8988T (cell line): ENCODE measurements around the gene BCL2L15.
"Not testable (repeated sequence)": the region's sequence is repeated elsewhere in the genome, so short reads cannot be mapped to it uniquely, and the experiment has no call there.

Source experiments
- DNase-seq: peaks from one replicate; pipeline ENCODE4 v3.0.0; 2011

Gene BCL2L15

DNA sequence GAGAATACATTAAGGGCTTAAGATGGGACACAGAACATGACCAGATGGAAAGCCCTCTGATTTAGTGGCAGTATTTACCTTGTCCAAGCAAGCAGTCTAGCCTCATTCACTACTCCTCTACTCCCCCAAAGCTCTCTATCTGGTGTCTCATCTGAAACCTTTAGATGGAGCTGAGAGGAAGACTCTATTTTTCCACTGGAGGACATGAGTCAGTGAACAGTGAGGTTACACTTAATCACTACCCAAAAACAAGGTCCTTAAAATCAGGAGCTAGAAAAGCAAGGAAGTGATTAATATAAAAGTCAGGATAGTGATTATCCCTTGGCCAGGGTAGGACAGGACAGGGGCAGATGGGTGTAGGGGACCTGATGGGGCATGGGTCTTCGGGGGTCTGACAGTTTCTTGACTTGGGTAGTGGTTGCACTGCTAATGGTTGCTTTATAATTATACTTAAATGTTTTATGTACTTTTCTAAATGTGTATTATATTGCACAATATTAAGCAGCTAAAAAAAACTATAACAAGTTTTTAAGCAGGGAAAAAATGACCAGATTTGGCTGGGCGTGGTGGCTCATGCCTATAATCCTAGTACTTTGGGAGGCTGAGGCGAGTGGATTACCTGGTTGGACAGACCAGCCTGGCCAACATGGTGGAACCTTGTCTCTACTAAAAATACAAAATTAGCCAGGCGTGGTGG, 18.8 kb downstream of the BCL2L15 start:
- no peak for DNase-seq

- DNase-seq = no peak
Observed at GRCh38 chr1:113861641-113862040, 25.7 kb downstream of the BCL2L15 start.

- no peak for DNase-seq
Observed at GRCh38 chr1:113860891-113861290, 26.5 kb downstream of the BCL2L15 start.

DNA sequence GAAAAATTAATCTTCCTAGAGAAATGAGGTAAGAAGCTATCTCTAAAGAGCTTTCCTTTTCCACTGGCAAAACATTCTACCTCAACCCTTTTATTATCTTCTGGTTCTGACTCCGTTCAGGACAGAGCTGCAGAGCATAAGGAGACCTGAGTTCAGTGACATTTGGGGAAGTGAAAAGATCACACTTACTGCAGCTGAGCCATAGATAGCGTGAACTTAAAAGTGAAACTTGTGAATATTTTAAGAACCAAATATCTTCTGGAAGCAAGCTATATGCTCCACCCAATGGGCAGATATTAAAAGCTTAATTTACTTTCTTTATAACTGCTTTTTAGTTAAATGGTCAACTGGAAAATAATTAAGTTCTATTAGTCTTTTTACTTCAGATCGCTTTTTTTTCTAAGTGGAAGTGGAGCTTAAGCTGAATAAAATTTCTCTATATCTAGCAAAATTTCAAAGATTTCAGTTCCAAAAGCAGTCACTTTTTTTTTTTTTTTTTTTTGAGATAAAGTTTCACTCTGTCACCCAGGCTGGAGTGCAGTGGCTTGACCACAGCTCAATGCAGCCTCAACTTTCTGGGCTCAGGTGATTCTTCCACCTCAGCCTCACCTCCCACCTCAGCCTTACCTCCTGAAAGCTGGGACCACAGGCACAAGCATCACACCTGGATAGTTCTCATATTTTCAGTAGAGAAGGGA, 27.8 kb downstream of the BCL2L15 start:
- DNase-seq = no peak

DNA sequence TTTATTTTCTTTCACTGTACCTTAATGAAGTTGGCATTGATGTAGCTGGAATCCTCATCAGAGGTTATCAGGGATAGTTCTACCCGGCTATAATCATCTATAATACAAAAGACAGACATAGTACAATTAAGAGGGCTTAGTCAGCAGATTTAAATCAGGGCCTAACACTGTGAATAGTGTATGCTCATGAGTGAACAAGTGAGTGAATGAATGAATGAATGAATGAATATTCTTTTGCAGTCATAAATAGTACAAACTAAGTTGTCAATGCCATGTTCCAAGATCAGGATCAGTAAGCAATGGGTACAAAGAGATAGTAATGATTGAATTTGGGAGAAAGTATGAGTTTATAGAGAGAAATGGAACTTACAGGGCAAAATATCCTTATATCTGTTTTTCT, 28.4 kb downstream of the BCL2L15 start:
- DNase-seq = no peak

GRCh38 chr1:113858418-113858817, 29.0 kb downstream of the BCL2L15 start:
- DNase-seq = no peak

GRCh38 chr1:113857776-113858175, 29.6 kb downstream of the BCL2L15 start:
- no peak for DNase-seq

- no peak for DNase-seq
Observed at GRCh38 chr1:113856401-113856790, 31.0 kb downstream of the BCL2L15 start.

DNA sequence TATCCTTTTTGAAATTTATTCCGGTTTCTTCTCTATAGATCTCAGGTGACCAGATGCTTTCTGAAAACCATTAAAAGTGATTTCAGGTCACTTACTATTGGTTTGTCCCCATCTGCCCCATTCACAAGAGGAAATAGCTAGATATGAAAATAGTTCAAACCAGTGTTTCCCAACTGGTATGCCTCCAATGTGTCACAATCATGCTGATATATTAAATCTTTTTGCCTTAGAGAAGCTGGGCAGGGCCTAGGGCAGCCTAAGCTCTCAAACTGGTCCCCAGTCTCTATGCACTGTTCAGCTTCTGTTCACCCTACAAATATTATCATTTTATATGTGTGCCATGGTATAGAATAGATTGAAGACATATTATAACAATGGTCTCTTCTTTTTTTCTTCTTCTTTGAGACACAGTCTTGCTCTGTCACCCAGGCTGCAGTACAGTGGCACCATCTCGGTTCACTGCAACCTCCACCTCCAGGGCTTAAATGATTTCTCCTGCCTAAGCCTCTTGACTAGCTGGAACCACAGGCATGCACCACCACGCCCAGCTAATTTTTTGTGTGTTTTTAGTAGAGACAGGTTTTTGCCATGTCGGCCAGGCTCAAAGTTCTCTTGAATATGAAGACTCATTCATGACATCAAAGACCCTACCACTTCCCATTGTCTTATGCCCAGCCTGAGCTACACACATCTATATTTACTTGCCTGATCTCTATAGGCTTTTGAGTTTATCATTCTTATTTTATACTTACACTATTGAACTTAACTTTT, 31.6 kb downstream of the BCL2L15 start:
- no peak for DNase-seq

DNA sequence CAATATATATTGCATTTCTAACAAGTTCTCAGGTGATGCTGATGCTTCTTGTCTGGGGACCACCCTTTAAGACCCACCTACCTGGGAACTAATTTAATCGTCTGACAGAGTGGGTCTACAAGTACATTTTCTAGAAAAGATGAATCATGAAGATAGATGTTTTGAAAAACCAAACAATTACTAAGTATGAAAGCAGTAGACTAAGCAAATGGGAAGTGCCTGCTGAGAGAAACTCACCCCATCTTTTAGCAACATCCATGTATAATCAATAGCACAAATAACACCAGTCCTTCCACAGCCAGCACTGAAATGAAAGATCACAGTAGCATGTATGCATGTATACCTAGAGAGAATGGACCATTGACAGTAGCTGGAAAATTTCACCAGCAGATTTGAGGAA, 33.1 kb downstream of the BCL2L15 start:
- DNase-seq = no peak

- not testable (repeated sequence) for DNase-seq
Observed at GRCh38 chr1:113852694-113853093, 34.7 kb downstream of the BCL2L15 start.

- no peak for DNase-seq
Observed at GRCh38 chr1:113850127-113850796, 37.1 kb downstream of the BCL2L15 start.

- no peak for DNase-seq
Observed at GRCh38 chr1:113849072-113849471, 38.3 kb downstream of the BCL2L15 start.

- DNase-seq = no peak
Observed at GRCh38 chr1:113846391-113847035, 40.9 kb downstream of the BCL2L15 start.

GRCh38 chr1:113836534-113836933, 50.8 kb downstream of the BCL2L15 start:
- DNase-seq = no peak

DNA sequence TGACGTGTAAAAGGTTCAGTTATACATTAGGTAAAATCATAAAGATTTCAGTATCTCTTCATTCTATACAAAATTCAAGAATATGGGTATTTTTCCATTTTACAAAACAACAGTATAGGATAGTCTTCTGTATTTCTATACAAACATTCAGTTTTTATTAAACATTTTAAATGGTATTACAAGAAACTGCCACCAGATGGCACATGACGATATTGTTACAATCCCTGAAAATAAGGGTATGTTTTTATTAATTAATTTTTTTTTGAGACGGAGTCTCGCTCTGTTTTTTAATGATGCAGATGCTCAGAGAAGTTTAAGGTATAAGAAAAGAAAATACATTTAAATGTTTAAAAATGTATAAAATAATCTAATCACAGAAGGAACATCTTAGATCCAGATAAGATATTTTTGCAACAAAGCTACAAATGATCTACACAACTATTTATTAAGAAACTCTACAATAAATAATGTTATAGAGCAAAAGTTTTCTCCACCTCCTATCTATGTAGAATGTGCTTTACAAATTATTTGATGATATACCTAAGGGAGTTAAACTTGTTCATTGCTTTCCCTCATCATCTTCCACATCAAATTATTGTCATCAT, 51.6 kb downstream of the BCL2L15 start:
- no peak for DNase-seq

DNA sequence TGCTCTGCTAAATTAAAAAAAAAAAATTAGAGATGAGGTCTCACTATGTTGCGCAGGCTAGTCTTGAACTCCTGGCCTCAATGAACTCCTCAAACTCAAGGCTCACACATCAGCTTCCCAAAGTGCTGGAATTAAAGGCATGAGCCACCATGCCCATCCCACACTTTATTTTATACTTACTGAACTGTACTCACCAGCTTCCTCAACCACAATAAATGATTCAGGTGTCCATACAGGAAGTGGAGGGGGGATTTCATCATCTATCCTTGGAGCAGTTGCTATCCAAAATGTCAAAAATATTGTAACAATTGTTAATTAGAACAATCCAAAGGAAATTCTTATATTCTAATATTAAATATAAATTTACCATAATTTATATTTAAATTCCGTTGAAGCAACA, 52.7 kb downstream of the BCL2L15 start:
- no peak for DNase-seq
